GM23338 (cell line): ENCODE measurements around the gene ADGRG2. TPM values are rescaled to one million over a fixed set of nuclear protein-coding genes. Genes with fewer than 3 reads are reported as not detected.

Experiments used
- ATAC-seq: fragments of 200-7000 bp; cut with Tn5 transposase; 3 replicates; pipeline ENCODE4 v1.9.1; 2020
- DNase-seq: peaks from one replicate; pipeline ENCODE4 v3.0.0-alpha.2; 2015; ENCODE audit warnings: low spot score
- H2AFZ ChIP-seq: fragments of 200-600 bp; sonication (generic); 2 replicates; pipeline ENCODE4 v1.8.0; 2016; ENCODE audit warnings: antibody characterized with exemption, mild to moderate bottlenecking, moderate library complexity
- H3F3A ChIP-seq: fragments of 200-600 bp; sonication (generic); replicated peaks from 2 replicates; pipeline ENCODE4 v1.8.0; 2017; ENCODE audit warnings: antibody characterized with exemption, mixed run types, low read depth
- H3K27ac ChIP-seq: fragments of 200-600 bp; sonication (generic); 2 replicates; pipeline ENCODE4 v1.6.1; 2016; ENCODE audit warnings: low read depth
- H3K27me3 ChIP-seq: fragments of 200-600 bp; sonication (generic); 2 replicates; pipeline ENCODE4 v1.8.0; 2016; ENCODE audit warnings: mild to moderate bottlenecking, mixed run types, moderate library complexity; ENCODE audit not compliant: insufficient read depth
- H3K36me3 ChIP-seq: fragments of 200-600 bp; sonication (generic); 2 replicates; pipeline ENCODE4 v1.8.0; 2016; ENCODE audit warnings: mild to moderate bottlenecking; ENCODE audit not compliant: insufficient read depth
- H3K4me1 ChIP-seq: fragments of 200-600 bp; sonication (generic); 2 replicates; pipeline ENCODE4 v1.8.0; 2016; ENCODE audit warnings: mild to moderate bottlenecking, moderate library complexity; ENCODE audit not compliant: insufficient read depth
- H3K4me2 ChIP-seq: fragments of 200-600 bp; sonication (generic); 2 replicates; pipeline ENCODE4 v1.7.1; 2017; ENCODE audit warnings: mixed run types
- H3K4me3 ChIP-seq: fragments of 200-600 bp; sonication (generic); 2 replicates; pipeline ENCODE4 v1.6.1; 2016; ENCODE audit warnings: mixed run types
- H3K79me2 ChIP-seq: fragments of 200-600 bp; sonication (generic); replicated peaks from 2 replicates; pipeline ENCODE4 v1.8.0; 2017; ENCODE audit warnings: mild to moderate bottlenecking; ENCODE audit not compliant: insufficient read depth
- H3K9me2 ChIP-seq: fragments of 200-600 bp; sonication (generic); 2 replicates; pipeline ENCODE4 v1.8.0; 2017; ENCODE audit not compliant: insufficient read depth
- H4K20me1 ChIP-seq: fragments of 200-600 bp; sonication (generic); replicated peaks from 2 replicates; pipeline ENCODE4 v1.8.0; 2017; ENCODE audit warnings: mild to moderate bottlenecking; ENCODE audit not compliant: insufficient read depth
- H3K27ac Mint-ChIP-seq: 2 replicates; pipeline ENCODE4 v1.8.0; 2020; ENCODE audit warnings: inconsistent platforms, mild to moderate bottlenecking, moderate library complexity, mixed read lengths
- H3K27me3 Mint-ChIP-seq: 3 replicates; pipeline ENCODE4 v1.8.0; 2022; ENCODE audit warnings: low read depth, mild to moderate bottlenecking, moderate library complexity, mixed read lengths, inconsistent platforms; ENCODE audit not compliant: insufficient read depth, poor library complexity
- H3K36me3 Mint-ChIP-seq: 3 replicates; pipeline ENCODE4 v1.8.0; 2021; ENCODE audit warnings: low read depth, mild to moderate bottlenecking, inconsistent platforms, moderate library complexity, mixed read lengths
- H3K4me1 Mint-ChIP-seq: 3 replicates; pipeline ENCODE4 v1.8.0; 2020; ENCODE audit warnings: mild to moderate bottlenecking, inconsistent platforms, mixed read lengths
- H3K4me3 Mint-ChIP-seq: 3 replicates; pipeline ENCODE4 v1.8.0; 2021; ENCODE audit warnings: moderate library complexity, mild to moderate bottlenecking, inconsistent platforms, mixed read lengths
- H3K9me3 Mint-ChIP-seq: 3 replicates; pipeline ENCODE4 v1.8.0; 2020; ENCODE audit warnings: moderate library complexity, mild to moderate bottlenecking, inconsistent platforms, mixed read lengths
- CREB1 ChIP-seq: fragments of 250-450 bp; sonication (Bioruptor Pico); IDR thresholded peaks from 2 replicates; pipeline ENCODE4 v1.5.0; 2020; ENCODE audit warnings: low read depth, mild to moderate bottlenecking, moderate library complexity
- EZH2 ChIP-seq: fragments of 200-600 bp; sonication (generic); IDR thresholded peaks from one replicate; pipeline ENCODE4 v1.8.0; 2017; ENCODE audit warnings: antibody characterized with exemption, mild to moderate bottlenecking, low read depth; ENCODE audit not compliant: unreplicated experiment
- EZH2phosphoT487 ChIP-seq: fragments of 200-600 bp; sonication (generic); IDR thresholded peaks from one replicate; pipeline ENCODE4 v1.8.1; 2018; ENCODE audit warnings: antibody characterized with exemption; ENCODE audit not compliant: unreplicated experiment
- JUNB ChIP-seq: IDR thresholded peaks from one replicate; pipeline ENCODE4 v1.6.1; 2016; ENCODE audit warnings: antibody characterized with exemption; ENCODE audit not compliant: unreplicated experiment
- NANOG ChIP-seq: IDR thresholded peaks from 2 replicates; pipeline ENCODE4 v1.6.1; 2016; ENCODE audit warnings: antibody characterized with exemption, borderline replicate concordance
- POLR2AphosphoS5 ChIP-seq: IDR thresholded peaks from 2 replicates; pipeline ENCODE4 v1.6.1; 2016; ENCODE audit warnings: antibody characterized with exemption, low read depth
- REST ChIP-seq: IDR thresholded peaks from one replicate; pipeline ENCODE4 v1.6.1; 2018; ENCODE audit warnings: antibody characterized with exemption; ENCODE audit not compliant: unreplicated experiment
- STAT1 ChIP-seq: IDR thresholded peaks from one replicate; pipeline ENCODE4 v1.6.1; 2016; ENCODE audit warnings: antibody characterized with exemption; ENCODE audit not compliant: unreplicated experiment
- ZNF114 ChIP-seq: fragments of 250-450 bp; sonication (Bioruptor Pico); IDR thresholded peaks from 2 replicates; pipeline ENCODE4 v1.5.0; 2020; ENCODE audit warnings: mild to moderate bottlenecking, moderate library complexity
- ZNF331 ChIP-seq: fragments of 250-450 bp; sonication (Bioruptor Pico); IDR thresholded peaks from 2 replicates; pipeline ENCODE4 v1.5.0; 2020; ENCODE audit warnings: low read depth, mild to moderate bottlenecking, moderate library complexity
- polyA plus RNA-seq: library from polyadenylated mRNA; unstranded; fragments of >200 nt; fragmentation: Nextera tagmentation; extraction: Ambion mirVana; gene quantifications from 2 replicates; pipeline ENCODE4 v1.2.1, GENCODE V29; 2016
- total RNA-seq: library from RNA; depleted of rRNA; stranded (reverse); fragments of >200 nt; shearing (Covaris generic); gene quantifications from 2 replicates; pipeline ENCODE4 v1.2.3, GENCODE V29; 2014
- TF ChIP-seq, protein P1 (sequence below), 2 experiments: fragments of 200-600 bp in 1 of 2; sonication (generic) in 1 of 2; conservative IDR thresholded peaks; 2 replicates each; pipeline versions ENCODE4 v1.5.1 to v1.6.1; 2016 to 2017; ENCODE audit warnings: antibody characterized with exemption in 2 of 2, low read depth in 2 of 2, mild to moderate bottlenecking in 2 of 2, moderate library complexity in 1 of 2
- TF ChIP-seq, protein P2 (sequence below): IDR thresholded peaks from 2 replicates; pipeline ENCODE4 v1.6.1; 2016; ENCODE audit warnings: antibody characterized with exemption
- TF ChIP-seq, protein P3 (sequence below): fragments of 250-450 bp; sonication (Bioruptor Pico); IDR thresholded peaks from 2 replicates; pipeline ENCODE4 v1.5.0; 2020; ENCODE audit warnings: mild to moderate bottlenecking, moderate library complexity

Gene ADGRG2
- total and polyA plus RNA-seq, 2 experiments from 2014 or later, result 4.0 to 10.8 TPM

DNA sequence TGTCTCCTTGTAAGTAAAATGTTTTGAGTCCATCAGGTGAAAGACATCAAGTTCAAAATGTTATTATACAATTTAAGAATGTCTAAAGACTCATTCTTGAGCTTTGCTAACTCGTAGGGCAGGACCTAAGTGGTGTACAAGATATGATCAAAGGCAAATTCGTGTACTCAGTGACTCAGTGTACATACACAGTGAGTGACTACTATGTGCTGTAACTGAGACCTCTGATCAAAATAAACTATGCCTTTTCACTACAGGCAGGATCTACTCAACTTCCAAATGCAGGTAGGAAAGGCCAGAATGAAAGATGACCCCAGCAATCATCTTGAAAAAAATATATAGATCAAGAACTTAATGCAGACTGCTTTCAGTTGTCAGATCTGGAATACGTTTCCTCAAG lies 49.9 kb downstream of the ADGRG2 start:
- TF ChIP-seq POLR2AphosphoS5 (no peak), CREB1 (CRISPR knock-in tag) (no peak), REST (no peak), JUNB (no peak), EZH2 (no peak), NANOG (no peak), STAT1 (no peak), EZH2phosphoT487 (no peak), ZNF114 (CRISPR knock-in tag) (no peak), ZNF331 (no peak)
- TF ChIP-seq, protein P1, sequence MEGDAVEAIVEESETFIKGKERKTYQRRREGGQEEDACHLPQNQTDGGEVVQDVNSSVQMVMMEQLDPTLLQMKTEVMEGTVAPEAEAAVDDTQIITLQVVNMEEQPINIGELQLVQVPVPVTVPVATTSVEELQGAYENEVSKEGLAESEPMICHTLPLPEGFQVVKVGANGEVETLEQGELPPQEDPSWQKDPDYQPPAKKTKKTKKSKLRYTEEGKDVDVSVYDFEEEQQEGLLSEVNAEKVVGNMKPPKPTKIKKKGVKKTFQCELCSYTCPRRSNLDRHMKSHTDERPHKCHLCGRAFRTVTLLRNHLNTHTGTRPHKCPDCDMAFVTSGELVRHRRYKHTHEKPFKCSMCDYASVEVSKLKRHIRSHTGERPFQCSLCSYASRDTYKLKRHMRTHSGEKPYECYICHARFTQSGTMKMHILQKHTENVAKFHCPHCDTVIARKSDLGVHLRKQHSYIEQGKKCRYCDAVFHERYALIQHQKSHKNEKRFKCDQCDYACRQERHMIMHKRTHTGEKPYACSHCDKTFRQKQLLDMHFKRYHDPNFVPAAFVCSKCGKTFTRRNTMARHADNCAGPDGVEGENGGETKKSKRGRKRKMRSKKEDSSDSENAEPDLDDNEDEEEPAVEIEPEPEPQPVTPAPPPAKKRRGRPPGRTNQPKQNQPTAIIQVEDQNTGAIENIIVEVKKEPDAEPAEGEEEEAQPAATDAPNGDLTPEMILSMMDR (conservative IDR thresholded peaks at IDR 0.05; ENCODE audit: low read depth in 2 of 2), result no peak
- TF ChIP-seq, protein P2, sequence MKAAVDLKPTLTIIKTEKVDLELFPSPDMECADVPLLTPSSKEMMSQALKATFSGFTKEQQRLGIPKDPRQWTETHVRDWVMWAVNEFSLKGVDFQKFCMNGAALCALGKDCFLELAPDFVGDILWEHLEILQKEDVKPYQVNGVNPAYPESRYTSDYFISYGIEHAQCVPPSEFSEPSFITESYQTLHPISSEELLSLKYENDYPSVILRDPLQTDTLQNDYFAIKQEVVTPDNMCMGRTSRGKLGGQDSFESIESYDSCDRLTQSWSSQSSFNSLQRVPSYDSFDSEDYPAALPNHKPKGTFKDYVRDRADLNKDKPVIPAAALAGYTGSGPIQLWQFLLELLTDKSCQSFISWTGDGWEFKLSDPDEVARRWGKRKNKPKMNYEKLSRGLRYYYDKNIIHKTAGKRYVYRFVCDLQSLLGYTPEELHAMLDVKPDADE, result no peak
- TF ChIP-seq, protein P3, sequence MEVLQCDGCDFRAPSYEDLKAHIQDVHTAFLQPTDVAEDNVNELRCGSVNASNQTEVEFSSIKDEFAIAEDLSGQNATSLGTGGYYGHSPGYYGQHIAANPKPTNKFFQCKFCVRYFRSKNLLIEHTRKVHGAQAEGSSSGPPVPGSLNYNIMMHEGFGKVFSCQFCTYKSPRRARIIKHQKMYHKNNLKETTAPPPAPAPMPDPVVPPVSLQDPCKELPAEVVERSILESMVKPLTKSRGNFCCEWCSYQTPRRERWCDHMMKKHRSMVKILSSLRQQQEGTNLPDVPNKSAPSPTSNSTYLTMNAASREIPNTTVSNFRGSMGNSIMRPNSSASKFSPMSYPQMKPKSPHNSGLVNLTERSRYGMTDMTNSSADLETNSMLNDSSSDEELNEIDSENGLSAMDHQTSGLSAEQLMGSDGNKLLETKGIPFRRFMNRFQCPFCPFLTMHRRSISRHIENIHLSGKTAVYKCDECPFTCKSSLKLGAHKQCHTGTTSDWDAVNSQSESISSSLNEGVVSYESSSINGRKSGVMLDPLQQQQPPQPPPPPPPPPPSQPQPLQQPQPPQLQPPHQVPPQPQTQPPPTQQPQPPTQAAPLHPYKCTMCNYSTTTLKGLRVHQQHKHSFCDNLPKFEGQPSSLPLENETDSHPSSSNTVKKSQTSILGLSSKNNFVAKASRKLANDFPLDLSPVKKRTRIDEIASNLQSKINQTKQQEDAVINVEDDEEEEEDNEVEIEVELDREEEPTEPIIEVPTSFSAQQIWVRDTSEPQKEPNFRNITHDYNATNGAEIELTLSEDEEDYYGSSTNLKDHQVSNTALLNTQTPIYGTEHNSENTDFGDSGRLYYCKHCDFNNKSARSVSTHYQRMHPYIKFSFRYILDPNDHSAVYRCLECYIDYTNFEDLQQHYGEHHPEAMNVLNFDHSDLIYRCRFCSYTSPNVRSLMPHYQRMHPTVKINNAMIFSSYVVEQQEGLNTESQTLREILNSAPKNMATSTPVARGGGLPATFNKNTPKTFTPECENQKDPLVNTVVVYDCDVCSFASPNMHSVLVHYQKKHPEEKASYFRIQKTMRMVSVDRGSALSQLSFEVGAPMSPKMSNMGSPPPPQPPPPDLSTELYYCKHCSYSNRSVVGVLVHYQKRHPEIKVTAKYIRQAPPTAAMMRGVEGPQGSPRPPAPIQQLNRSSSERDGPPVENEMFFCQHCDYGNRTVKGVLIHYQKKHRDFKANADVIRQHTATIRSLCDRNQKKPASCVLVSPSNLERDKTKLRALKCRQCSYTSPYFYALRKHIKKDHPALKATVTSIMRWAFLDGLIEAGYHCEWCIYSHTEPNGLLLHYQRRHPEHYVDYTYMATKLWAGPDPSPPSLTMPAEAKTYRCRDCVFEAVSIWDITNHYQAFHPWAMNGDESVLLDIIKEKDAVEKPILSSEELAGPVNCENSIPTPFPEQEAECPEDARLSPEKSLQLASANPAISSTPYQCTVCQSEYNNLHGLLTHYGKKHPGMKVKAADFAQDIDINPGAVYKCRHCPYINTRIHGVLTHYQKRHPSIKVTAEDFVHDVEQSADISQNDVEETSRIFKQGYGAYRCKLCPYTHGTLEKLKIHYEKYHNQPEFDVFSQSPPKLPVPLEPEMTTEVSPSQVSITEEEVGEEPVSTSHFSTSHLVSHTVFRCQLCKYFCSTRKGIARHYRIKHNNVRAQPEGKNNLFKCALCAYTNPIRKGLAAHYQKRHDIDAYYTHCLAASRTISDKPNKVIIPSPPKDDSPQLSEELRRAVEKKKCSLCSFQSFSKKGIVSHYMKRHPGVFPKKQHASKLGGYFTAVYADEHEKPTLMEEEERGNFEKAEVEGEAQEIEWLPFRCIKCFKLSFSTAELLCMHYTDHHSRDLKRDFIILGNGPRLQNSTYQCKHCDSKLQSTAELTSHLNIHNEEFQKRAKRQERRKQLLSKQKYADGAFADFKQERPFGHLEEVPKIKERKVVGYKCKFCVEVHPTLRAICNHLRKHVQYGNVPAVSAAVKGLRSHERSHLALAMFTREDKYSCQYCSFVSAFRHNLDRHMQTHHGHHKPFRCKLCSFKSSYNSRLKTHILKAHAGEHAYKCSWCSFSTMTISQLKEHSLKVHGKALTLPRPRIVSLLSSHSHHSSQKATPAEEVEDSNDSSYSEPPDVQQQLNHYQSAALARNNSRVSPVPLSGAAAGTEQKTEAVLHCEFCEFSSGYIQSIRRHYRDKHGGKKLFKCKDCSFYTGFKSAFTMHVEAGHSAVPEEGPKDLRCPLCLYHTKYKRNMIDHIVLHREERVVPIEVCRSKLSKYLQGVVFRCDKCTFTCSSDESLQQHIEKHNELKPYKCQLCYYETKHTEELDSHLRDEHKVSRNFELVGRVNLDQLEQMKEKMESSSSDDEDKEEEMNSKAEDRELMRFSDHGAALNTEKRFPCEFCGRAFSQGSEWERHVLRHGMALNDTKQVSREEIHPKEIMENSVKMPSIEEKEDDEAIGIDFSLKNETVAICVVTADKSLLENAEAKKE (CRISPR knock-in tag), result no peak
- no peak for DNase-seq
- Histone ChIP-seq H3K79me2 (no peaks in the 10 kb centered on the region), H3K27ac (no peak overlapping the region), H3K27me3 (no peaks in the 10 kb centered on the region), H3K4me3 (no peak overlapping the region), H3K36me3 (no peaks in the 10 kb centered on the region), H3K4me2 (no peak overlapping the region), H3K4me1 (peaks cover 4% of the 10 kb centered on the region), H4K20me1 (no peaks in the 10 kb centered on the region), H3K9me2 (no peaks in the 10 kb centered on the region), H3F3A (no peaks in the 10 kb centered on the region), H2AFZ (no peak overlapping the region)
- no peaks in the 10 kb centered on the region for H3K27me3 Mint-ChIP-seq
- H3K27ac Mint-ChIP-seq, result no peak overlapping the region
- no peak for ATAC-seq
- H3K4me3 Mint-ChIP-seq, result no peak overlapping the region
- no peaks in the 10 kb centered on the region for H3K36me3 Mint-ChIP-seq
- H3K4me1 Mint-ChIP-seq, result peaks cover under 1% of the 10 kb centered on the region; the same call in 2 of the 3 replicates
- no peaks in the 10 kb centered on the region for H3K9me3 Mint-ChIP-seq
